GM19023 (cell line): Measurements from ENCODE around the gene LGALS3.

ENCODE experiments used
- ATAC-seq: cut with Tn5 transposase; IDR thresholded peaks from one replicate; pipeline ENCODE4 v1.9.1; 2021; ENCODE audit warnings: mild to moderate bottlenecking, moderate library complexity; ENCODE audit not compliant: unreplicated experiment

LGALS3 gene

GRCh38 chr14:55180434-55180833 is 51.4 kb downstream of the LGALS3 start:
- peak; percentile 89 for ATAC-seq

DNA sequence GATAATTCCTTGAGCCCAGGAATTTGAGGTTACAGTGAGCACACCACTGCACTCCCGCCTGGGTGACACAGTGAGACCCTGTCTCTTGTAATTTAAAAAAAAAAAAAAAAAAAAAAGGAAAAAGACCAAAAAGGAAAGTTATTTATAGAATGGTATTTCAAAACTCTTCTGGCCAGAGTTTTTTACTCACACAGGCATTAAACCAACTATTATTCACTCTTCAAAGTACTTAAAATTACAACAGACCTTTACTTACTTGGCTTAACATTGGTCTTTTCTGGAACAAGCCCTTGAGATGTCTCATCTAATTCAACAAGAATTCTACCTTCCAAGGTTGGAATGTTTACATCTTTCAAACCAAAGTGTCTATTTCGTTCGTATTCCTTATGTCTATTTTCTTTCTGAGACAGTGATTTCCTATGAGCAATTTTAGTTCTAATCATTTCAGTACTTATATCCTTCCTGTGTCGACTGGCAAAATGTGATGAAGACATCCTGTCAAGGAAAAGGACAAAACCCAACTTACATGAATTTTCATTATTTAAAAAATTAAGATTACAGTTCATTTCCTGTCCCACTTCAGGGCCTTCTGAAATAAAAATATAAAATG is 59.7 kb downstream of the LGALS3 start:
- ATAC-seq = no peak

DNA sequence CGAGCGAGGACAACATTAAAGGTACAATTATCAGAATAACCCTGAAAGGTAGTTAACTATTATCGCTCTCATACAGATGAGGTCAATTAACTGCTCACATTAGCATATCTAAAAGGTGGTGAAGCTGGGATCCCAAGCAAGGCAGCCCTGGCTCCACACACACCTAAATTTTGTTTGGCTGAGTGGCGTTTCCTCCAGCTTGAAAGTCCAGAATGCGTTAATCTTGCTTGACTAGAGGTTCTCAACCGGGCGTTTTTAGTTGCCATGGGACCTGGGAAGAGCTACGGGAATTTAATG is 61.8 kb downstream of the LGALS3 start:
- no peak for ATAC-seq

DNA sequence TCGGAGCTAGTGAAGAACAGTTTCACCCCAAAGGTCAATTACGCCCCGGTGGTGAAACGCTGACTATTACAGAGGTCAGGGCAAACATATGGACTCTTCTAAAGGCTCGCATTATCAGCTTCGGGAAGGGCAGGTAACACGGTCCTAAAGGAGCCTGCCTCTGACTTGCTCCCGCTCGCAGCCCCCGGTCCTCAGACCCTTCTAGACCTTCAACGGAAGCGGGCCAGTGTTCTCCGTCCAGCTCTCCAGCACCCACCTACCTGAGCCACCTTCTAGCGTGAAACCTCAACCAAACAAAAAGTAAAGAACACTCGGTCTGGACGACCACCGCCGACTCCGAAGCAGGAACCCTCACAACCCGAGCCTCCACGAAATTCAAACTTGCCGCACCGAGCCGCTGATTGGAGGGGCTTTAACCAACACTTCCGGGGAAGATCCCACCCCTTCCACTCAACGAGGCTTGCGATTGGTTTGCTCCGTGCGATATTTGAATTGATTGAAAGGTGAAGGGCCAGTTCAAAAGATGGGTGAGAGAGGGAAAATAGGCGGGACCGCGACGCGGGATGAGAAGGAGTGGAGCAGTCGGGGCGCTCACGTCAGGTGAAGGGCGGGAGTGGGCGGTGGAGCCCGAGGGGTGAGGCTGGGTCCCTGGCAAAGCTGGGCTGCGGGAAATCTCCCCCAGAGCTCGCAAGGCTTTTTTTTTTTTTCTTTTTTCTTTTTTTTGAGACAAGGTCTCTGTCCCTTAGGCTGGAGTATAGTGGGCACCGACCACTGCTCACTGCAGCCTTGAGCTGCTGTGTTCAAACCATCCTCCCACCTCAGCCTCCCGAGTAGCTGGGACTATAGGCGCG is 62.4 kb downstream of the LGALS3 start, which contains the start of gene DLGAP5:
Gene DLGAP5, minus strand, starts transcription at position 383 of the 851 bp plus-strand sequence. CDS start 2,406 bp downstream, outside the sequence.
- peak; percentile 96 for ATAC-seq

DNA sequence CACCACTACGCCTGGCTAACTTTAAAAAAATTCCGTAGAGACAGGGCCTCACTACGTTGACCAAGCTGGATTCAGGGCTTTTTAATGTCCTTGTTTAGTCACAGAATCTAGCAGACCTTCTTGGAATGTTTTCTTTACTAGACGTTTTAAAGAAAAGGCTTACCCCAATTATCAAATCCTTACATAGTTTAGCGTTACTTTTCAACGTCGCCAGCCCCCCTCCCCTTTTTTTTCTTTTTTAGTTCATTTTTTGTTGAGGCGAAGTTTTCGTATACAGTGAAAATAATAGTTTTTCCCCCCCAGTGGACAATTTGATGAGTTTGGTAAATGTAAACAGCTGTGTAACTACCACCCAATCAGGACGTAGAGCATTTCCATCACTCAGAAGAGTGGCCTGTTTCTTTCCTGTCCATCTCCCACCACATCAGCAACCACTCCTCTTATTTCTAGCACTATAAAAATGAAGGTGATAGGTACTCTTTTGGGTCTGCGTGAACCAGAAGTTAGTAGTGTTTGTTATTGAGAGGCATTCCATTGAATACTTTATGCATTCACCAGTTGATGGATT is 63.1 kb downstream of the LGALS3 start:
- ATAC-seq = no peak

DNA sequence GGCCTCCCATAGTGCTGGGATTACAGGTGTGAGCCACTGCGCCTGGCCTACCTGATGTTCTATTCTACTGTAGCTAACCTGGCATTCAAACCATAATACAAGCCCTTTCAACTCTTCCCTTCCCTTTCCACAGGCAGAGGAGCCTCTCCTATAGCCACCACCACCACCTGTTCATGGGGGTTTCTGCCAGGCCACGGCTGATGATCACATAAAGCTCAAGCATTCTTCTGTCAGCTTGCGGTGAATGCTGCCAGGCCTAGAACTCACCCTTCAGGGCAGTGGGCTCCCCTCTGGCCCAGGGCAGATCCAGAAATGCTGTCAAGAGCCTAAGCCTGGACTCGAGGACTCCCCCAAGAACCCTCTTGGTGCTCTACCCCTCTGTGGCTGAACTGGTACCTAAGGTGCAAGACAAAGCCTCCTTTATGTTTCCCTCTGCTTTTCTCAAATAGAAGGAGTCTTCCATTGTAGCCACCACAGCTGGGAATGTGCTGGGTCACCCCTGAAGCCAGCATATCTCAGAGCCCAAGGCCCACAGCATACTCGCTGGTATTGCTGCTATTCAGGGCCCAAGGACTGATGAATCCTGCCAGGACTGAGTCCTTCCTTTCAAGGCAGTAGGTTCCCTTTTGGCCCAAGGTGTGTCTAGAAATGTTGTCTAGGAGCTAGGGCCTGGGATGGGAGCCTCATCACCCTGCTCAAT is 65.8 kb downstream of the LGALS3 start:
- no peak for ATAC-seq
